Activated naive CD4-positive, alpha-beta T cell treated with anti-CD3 and anti-CD28 coated beads, Interleukin-2, amount 50 U/mL, for 72 hours (primary cell): ENCODE results near the gene SPTBN2. TPM values are rescaled to one million over a fixed set of nuclear protein-coding genes. Genes with fewer than 3 reads are reported as not detected.
A peak's percentile ranks its signal among the peaks of the same experiment; 100 is the strongest.

ENCODE experiments used
- ATAC-seq, 2 donors: fragments of 150-1000 bp; cut with Tn5 transposase; 2 replicates each; pipeline ENCODE4 v1.10.0; 2021; ENCODE audit warnings: mild to moderate bottlenecking in 2 of 2, moderate library complexity in 2 of 2
- DNase-seq, 2 donors: peaks; one replicate each; pipeline ENCODE4 v3.0.0; 2021 to 2022; ENCODE audit warnings: low spot score in 2 of 2
- H3K27ac Mint-ChIP-seq, 2 donors: one replicate each; pipeline ENCODE4 v1.8.0; 2022; ENCODE audit warnings: mild to moderate bottlenecking in 2 of 2, mixed read lengths in 2 of 2
- H3K36me3 Mint-ChIP-seq, 2 donors: one replicate each; pipeline ENCODE4 v1.8.0; 2022; ENCODE audit warnings: mixed read lengths in 2 of 2
- H3K9me3 Mint-ChIP-seq, 2 donors: one replicate each; pipeline ENCODE4 v1.8.0; 2022; ENCODE audit warnings: mixed read lengths in 2 of 2
- total RNA-seq, 2 donors: library from RNA; stranded (reverse); gene quantifications; one replicate each; pipeline ENCODE4 v1.2.3, GENCODE V29; 2022

SPTBN2 gene
- total RNA-seq, 2 donors from 2014 or later = 1.4 to 1.8 TPM

DNA sequence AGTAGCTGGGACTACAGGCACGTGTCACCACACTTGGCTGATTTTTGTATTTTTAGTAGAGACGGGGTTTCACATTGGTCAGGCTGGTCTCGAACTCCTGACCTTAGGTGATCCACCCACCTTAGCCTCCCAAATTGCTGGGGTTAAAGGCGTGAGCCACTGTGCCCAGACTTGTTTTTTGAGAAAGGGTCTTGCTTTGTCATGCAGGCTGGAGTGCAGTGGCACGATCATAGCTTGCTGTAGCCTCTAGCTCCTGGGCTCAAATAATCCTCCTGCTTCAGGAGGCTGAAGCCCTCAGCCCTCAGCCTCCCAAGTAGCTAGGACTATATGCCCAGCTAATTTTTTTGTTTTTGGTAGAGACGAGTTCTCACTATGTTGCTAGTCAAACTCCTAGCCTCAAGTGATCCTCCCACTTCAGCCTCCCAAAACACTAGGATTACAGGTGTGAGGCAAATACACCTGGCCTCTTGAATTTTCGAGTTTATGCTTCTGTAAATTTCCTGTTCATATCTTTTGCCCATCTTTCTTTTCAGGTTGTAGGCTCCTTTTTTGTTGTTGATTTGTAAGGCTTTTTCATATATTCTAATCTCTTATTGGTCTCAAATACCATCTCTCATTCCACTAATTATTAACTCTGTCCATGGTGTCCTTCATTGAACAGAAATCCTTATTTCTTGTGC, 47.9 kb downstream of the SPTBN2 start:
- Mint-ChIP-seq H3K9me3 (no peaks in the 10 kb centered on the region), H3K27ac (no peak overlapping the region), H3K36me3 (peaks cover 11 to 18% of the 10 kb centered on the region in 2 donors)
- ATAC-seq (no peak), DNase-seq (peak in 1 of 2 donors; percentile 28)

DNA sequence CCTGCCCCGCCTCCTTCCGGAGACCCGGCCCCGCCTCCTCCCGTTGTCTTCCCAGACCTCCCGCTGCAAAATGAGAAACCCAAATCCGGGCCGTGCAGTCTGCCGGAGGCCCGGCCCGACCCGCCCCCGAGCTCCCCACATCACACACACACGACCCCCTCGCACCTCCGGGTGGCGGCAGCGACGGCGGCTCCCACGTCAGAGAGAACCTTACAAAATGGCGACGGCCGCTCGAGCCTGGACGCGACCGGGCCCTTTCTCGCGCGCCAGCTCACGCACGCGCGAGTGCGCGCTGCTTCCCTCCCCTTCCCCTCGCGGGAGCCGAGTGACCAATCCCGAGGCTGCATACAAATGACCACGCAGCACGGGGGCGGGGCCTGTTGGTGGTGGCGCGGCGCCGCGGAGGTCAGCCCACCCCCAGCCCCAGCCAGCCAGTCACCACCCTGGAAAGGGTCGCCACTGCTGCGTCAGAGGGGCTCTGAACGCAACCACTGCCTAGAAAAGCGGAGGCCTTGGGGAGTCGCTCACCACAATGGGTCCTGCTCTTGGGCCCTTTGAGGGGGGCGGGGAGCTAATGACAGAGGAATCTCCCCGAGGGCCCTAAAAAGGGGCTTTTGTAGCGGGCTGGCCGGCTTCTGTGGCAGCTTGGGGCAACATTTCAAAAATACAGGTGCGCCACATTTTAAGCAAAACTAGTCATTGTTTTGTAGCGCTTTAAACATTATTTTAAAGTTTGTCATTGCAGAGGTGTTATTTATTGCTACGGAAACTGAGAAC, 51.2 kb downstream of the SPTBN2 start, which contains the start of gene RBM4B:
Gene RBM4B, minus strand, starts transcription at position 289 of the 777 bp plus-strand sequence. CDS start 808 bp downstream, outside the sequence.
- peak; percentile 96 to 97 for DNase-seq
- H3K36me3 Mint-ChIP-seq = peaks cover 21 to 29% of the 10 kb centered on the region in 2 donors
- no peaks in the 10 kb centered on the region for H3K9me3 Mint-ChIP-seq
- ATAC-seq = peak; percentile 93 to 94
- H3K27ac Mint-ChIP-seq = peak within 1 kb of the TSS; percentile 98 to 100

DNA sequence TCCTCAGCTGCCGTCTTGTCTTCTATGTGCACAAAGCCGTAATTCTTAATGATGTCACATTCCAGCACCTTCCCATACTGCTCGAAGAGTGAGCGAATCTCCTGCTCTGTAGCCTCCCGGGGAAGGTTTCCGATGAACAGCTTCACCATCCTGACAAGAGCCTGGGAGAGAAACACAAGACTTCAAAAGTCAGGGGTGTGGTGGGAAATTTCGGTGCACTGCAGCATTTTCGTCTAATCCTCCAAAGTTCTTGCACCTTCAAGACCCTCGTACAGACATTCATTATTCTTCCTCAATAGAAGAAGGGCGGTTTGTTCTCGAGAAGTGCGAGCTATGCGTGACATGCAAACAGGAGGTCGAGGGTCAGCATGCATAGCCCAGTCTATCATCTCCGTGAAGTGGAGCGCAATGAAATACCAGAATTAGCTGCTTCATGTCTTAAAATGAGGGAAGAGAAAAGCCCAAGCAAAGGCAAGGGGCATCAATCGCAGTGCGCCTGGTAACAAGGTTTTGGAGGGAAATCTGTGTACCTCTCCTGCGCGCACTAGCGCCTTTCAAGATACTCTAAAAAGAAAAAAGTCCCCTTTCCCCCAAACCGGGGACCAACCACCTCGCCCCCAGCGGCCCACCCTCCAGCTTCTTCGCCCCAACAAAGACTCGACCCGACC, 52.0 kb downstream of the SPTBN2 start:
- no peaks in the 10 kb centered on the region for H3K9me3 Mint-ChIP-seq
- peak overlapping the region; percentile 98 to 100 for H3K27ac Mint-ChIP-seq
- H3K36me3 Mint-ChIP-seq = peaks cover 21 to 29% of the 10 kb centered on the region in 2 donors
- ATAC-seq = no peak
- DNase-seq = peak in 1 of 2 donors; percentile 50

DNA sequence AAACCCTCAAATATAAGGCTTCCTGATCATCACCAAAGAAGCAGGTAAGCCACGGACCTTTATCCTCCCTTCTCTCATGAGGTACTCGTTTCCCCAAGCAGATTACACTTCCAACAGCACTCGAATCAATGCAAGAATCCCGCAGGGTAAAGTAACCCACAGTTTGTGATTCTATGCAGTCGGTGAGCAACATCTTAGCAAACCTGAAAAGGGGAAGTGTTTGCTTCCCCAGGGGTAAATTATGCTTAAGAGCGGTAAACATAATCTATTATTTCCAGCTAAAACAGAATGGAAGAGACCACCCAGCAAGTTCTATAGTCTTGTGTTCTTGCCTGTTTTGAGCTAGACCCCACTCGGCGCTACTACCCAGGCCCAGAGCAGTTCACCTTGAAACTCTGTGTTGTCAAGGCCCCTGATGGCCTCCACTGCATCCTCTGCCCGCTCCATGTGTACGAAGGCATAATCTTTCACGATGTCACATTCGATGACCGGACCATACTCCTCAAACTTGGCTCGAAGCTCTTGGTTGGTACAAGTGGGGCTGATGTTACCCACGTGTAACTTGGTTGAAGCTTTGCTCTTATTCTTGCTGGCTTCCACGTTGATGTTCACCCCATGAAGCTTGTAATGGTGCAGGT, 52.6 kb downstream of the SPTBN2 start:
- H3K9me3 Mint-ChIP-seq = no peaks in the 10 kb centered on the region
- peak in 1 of 2 donors; percentile 44 for DNase-seq
- peaks cover 21 to 29% of the 10 kb centered on the region in 2 donors for H3K36me3 Mint-ChIP-seq
- H3K27ac Mint-ChIP-seq = peak overlapping the region; percentile 98 to 100
- ATAC-seq = no peak

DNA sequence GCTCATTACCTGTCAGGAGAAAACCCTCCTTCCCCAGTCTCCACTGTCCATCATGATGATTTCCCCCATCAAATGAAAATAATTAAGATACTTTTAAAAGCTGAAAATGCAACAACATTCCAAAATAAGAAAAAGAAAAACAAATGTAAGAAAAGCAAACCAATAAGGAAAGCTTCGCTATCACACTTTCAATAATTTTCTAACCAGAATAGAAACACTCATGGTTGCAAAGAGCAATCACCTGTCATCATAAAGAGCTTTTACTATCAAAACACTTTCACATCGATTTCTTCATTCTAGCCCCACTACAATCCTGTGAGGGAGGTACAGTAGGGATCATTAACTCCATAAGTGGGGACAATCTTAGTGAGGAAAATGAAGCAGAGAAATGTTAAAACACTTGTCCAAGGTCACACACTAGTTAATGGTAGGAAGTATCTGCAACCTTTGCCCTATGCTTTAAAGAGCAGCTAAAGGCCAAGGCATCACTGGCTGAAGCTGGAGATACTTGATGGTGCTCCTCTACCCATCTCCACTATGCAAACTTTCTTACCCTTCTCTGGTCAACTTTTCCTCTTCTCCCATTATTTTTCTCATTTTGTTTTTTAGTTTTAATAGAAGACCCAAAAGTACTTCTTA, 53.9 kb downstream of the SPTBN2 start:
- Mint-ChIP-seq H3K36me3 (peaks cover 21 to 29% of the 10 kb centered on the region in 2 donors), H3K9me3 (no peaks in the 10 kb centered on the region), H3K27ac (no peak overlapping the region)
- no peak for ATAC-seq
- DNase-seq = no peak

DNA sequence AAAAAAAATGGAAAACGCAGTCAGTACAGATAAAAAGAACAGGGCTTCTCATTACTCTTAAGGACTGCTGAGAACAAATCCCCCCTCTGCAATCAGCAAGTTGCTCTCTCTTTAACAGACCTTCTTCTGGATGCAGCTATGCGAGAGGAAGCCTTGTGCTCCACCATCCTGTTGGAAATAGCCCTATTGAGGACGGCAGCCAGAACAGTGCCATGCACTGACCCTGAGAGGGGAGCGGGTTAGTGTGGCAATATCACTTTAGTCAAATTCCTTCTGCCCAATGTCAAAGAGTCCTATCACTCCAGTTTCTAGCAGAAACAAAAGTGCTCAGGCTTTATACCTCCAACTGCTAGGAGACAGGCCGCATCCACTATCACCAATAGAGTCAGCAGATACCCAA, 58.2 kb downstream of the SPTBN2 start:
- Mint-ChIP-seq H3K9me3 (no peaks in the 10 kb centered on the region), H3K27ac (peak overlapping the region in 1 of 2 donors; percentile 26), H3K36me3 (peaks cover 8 to 26% of the 10 kb centered on the region in 2 donors)
- no peak for ATAC-seq
- no peak for DNase-seq

DNA sequence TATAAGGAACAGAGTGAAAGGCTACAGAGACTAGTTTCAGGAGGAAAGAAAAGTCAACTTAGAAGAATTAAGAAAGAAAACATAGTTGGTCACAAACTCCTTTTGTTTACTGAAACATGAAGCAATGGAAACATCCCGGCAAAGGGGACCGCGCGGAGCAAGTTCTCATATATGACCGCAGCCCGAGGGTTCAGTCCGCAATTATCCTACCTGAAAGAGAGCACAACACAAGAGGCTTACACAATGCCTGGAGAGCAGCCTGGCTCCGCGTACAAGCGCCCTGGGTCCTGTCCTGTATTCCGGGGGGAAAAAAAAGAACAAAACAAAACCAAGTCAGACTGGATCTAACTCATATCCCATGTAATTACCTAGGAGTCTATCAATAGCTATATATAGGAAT, 63.6 kb downstream of the SPTBN2 start:
- ATAC-seq = no peak
- DNase-seq = no peak
- peak overlapping the region in 1 of 2 donors; percentile 96 for H3K27ac Mint-ChIP-seq
- H3K9me3 Mint-ChIP-seq = no peaks in the 10 kb centered on the region
- peaks cover 0 to 19% of the 10 kb centered on the region in 2 donors for H3K36me3 Mint-ChIP-seq

DNA sequence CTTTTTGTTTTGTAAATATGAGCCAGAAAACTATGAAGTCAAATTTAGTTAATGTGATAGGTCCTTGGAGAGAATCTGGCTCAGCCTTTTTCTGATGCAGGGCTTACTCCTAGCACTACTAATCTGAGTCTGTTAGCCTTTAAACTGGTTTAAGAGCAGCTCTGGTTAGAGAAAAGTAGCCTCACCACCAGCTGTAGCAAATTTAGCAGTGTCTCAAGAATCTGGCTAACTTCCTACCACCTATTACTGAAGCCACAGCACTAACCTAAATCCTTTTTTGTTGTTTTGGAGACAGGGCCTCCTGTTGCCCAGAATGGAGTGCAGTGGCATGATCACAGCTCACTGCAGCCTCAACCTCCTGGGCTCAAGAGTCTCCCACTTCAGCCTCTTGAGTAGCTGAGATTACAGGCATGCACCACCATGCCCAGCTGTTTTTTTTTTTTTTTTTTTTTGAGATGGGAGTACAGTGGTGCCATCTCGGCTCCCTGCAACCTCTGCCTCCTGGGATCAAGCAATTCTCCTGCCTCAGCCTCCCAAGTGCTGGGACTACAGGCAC, 65.2 kb downstream of the SPTBN2 start:
- ATAC-seq = no peak
- no peak for DNase-seq
- Mint-ChIP-seq H3K36me3 (peaks cover 0 to 8% of the 10 kb centered on the region in 2 donors), H3K27ac (no peak overlapping the region), H3K9me3 (no peaks in the 10 kb centered on the region)

DNA sequence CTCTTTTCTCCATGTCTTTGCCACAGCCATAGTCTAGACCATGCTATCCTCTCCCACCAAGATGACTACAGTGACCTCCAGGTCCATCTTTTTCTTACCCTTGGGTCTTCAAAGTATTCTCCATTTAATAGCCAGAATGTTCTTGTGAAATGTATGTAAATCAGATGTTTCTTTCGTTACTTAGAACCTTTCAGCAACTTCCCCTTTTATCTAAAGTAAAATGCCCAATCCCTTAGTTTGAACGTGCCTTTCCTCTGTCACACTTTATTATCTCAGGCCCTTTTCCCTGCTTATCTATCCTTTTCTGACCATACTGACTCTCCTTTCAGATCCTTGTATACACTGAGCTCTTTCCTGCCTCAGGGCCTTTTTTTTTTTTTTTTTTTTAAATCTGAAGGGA, 69.3 kb downstream of the SPTBN2 start:
- Mint-ChIP-seq H3K27ac (peak overlapping the region; percentile 8 to 82), H3K36me3 (peaks cover 0 to 6% of the 10 kb centered on the region in 2 donors), H3K9me3 (no peaks in the 10 kb centered on the region)
- ATAC-seq (no peak), DNase-seq (no peak)

DNA sequence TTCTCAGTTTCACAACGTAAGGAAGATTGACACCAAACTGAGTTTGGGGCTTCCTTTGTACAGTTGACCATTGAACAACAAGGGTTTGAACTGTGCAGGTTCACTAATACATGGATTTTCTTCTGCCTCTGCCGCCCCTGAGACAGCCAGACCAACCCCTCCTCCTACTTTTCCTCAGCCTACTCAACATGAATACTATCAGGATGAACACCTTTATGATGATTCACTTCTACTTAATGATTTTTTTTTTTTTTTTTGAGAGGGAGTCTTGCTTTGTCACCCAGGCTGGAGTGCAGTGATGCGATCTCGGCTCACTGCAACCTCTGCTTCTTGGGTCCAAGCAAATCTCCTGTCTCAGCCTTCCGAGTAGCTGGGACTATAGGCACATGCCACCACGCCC, 75.9 kb downstream of the SPTBN2 start:
- Mint-ChIP-seq H3K36me3 (peaks cover 0 to 28% of the 10 kb centered on the region in 2 donors), H3K27ac (peak overlapping the region in 1 of 2 donors; percentile 94), H3K9me3 (no peaks in the 10 kb centered on the region)
- peak; percentile 28 to 40 for ATAC-seq
- no peak for DNase-seq

DNA sequence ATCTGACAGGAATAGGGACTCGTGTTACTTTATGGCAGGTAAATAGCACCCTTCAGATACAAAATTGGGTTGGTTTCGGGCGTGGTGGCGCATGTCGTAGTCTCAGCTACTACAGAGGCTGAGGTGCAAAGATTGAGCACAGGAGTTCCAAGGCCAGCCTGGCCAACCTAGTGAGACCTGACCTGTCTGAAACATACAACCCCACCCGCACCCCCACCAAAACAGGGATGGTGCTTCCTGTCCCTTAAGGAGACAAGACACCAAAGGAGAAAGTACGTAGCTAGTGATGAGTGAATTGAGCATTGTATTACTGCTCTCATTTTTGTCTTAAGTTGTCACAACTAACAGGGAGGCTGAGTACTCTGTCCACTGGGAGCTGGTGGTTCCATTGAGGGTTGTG, 76.4 kb downstream of the SPTBN2 start:
- no peak overlapping the region for H3K27ac Mint-ChIP-seq
- H3K9me3 Mint-ChIP-seq = no peaks in the 10 kb centered on the region
- peaks cover 1 to 31% of the 10 kb centered on the region in 2 donors for H3K36me3 Mint-ChIP-seq
- DNase-seq = no peak
- peak in 1 of 2 donors; percentile 11 for ATAC-seq

DNA sequence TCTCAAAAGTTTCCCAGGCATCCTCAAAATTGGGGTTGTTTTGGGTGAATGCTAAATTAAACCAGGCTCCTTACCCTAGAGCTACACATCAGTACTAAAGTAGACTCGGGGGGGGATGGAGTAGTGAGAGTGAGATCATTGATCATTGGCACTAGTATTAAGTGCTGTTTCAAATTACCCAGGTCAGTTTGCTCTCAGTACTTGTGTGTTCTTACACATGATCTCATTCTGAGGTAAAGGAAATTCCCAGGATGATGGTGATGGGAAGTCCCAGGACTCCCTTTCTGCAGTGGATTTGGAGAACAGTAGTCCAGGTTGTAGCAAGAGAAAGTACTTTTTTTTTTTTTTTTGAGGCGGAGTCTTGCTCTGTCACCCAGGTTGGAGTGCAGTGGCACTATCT, 78.0 kb downstream of the SPTBN2 start:
- Mint-ChIP-seq H3K9me3 (no peaks in the 10 kb centered on the region), H3K27ac (no peak overlapping the region), H3K36me3 (peaks cover 12 to 47% of the 10 kb centered on the region in 2 donors)
- peak in 1 of 2 donors; percentile 52 for ATAC-seq
- DNase-seq = no peak

DNA sequence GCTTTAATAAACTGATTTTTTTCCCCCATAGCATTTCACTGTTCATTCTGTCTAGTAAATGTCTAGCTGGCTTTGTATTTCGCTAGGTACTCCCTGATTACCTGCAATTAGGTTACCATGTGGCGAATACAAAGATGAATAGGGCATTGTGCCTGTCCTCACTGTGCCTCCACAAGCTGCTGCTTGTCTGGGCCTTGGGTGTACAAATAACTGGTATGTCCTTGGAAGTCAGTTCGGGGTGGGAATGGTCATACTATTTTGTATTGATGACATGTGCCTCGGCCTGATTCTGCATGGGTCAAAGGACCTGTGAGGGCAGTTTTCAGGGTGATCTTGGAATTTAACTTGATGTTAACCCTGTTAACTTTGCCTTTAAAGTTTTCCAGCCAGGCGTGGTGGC, 79.1 kb downstream of the SPTBN2 start:
- ATAC-seq (no peak), DNase-seq (no peak)
- no peak overlapping the region for H3K27ac Mint-ChIP-seq
- H3K36me3 Mint-ChIP-seq = peaks cover 17 to 52% of the 10 kb centered on the region in 2 donors
- no peaks in the 10 kb centered on the region for H3K9me3 Mint-ChIP-seq

DNA sequence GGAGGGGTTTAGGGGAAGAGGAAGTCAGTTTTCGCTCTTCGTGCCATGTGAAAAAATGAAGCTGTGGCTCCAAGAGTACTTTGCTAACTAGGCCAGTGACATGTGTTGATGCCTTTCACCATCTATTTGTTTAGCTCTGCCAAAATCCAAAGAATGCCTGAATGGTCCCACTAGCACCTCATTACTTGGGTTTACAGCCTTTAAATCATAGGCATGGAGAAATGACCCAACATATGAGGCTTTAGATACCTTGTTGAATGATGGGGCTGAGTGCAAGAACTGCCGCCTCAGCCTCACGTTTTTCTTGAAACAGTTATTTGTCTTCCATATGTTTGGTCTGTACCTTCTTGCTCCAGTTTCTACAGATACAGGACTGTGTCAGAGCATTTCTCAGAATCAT, 82.2 kb downstream of the SPTBN2 start:
- ATAC-seq (no peak), DNase-seq (no peak)
- Mint-ChIP-seq H3K9me3 (no peaks in the 10 kb centered on the region), H3K27ac (peak overlapping the region; percentile 26 to 56), H3K36me3 (peaks cover 48 to 73% of the 10 kb centered on the region in 2 donors)

DNA sequence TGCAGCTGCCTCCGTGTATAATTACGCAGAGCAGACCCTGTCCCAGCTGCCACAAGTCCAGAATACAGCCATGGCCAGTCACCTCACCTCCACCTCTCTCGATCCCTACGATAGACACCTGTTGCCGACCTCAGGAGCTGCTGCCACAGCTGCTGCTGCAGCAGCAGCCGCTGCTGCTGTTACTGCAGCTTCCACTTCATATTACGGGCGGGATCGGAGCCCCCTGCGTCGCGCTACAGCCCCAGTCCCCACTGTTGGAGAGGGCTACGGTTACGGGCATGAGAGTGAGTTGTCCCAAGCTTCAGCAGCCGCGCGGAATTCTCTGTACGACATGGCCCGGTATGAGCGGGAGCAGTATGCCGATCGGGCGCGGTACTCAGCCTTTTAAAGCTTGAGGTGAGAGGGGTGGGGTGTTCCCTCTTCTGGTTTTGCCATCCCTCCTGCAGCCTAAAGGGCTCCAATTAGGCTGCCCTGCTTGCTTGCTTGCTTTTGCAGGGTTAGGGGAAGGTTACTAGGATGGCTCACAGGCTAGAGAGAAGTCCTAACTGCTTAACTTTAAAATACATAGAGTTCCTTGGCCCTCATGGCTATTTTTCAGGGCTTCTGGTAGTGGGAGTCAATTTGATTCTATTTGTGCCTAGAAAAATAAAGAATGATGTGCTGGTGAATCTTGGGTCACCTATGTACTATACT, 85.1 kb downstream of the SPTBN2 start:
- DNase-seq (no peak), ATAC-seq (no peak)
- Mint-ChIP-seq H3K9me3 (no peaks in the 10 kb centered on the region), H3K36me3 (peaks cover 67 to 89% of the 10 kb centered on the region in 2 donors), H3K27ac (peak overlapping the region; percentile 65 to 86)
